H1 (cell line): ENCODE measurements around the gene CORO1C. TPM values are rescaled to one million over a fixed set of nuclear protein-coding genes. Genes with fewer than 3 reads are reported as not detected.
A peak's percentile ranks its signal among the peaks of the same experiment; 100 is the strongest.

Experiments used
- CTCF ChIA-PET: fragments of 300-600 bp; sonication (Branson Sonifier 250); formaldehyde crosslinking; loops from one replicate; lab custom pipeline; 2021; ENCODE audit not compliant: partially characterized antibody; lab: Charles Lee
- POLR2A ChIA-PET: fragments of 300-600 bp; sonication (Branson Sonifier 250); formaldehyde crosslinking; loops from one replicate; lab custom pipeline; 2021; ENCODE audit warnings: inconsistent platforms; ENCODE audit not compliant: partially characterized antibody; lab: Charles Lee
- DNase-seq, 2 experiments: peaks; one replicate each; pipeline versions ENCODE4 v3.0.0 to v3.0.0-alpha.2; 2010 to 2022; ENCODE audit warnings: low spot score in 2 of 2, low read depth in 1 of 2, mixed read lengths in 1 of 2
- FAIRE-seq: peaks from 2 replicates; lab custom pipeline; 2011; peaks lifted over from hg19 to GRCh38; lab: Jason Lieb, UNC
- H2AFZ ChIP-seq: 2 replicates; pipeline ENCODE4 v1.8.1; 2012; ENCODE audit warnings: low read length, inconsistent platforms
- H2AK5ac ChIP-seq: 2 replicates; pipeline ENCODE4 v1.6.1; 2013; ENCODE audit warnings: low read depth, low read length
- H2BK120ac ChIP-seq: replicated peaks from 2 replicates; pipeline ENCODE3; 2013; ENCODE audit warnings: low read depth, low read length, inconsistent platforms
- H2BK12ac ChIP-seq: 2 replicates; pipeline ENCODE4 v1.6.1; 2013; ENCODE audit warnings: low read depth, low read length
- H2BK15ac ChIP-seq: 2 replicates; pipeline ENCODE4 v1.6.1; 2013; ENCODE audit warnings: low read length
- H2BK20ac ChIP-seq: 2 replicates; pipeline ENCODE4 v1.6.1; 2013; ENCODE audit warnings: low read length
- H2BK5ac ChIP-seq: 2 replicates; pipeline ENCODE4 v1.6.1; 2013; ENCODE audit warnings: low read depth, low read length
- H3K14ac ChIP-seq: 2 replicates; pipeline ENCODE4 v1.6.1; 2013; ENCODE audit warnings: inconsistent platforms; ENCODE audit not compliant: insufficient read length
- H3K18ac ChIP-seq: 2 replicates; pipeline ENCODE4 v1.6.1; 2013; ENCODE audit warnings: low read length; ENCODE audit errors: extremely low read depth
- H3K23ac ChIP-seq: 2 replicates; pipeline ENCODE4 v1.6.1; 2013; ENCODE audit warnings: inconsistent platforms; ENCODE audit not compliant: insufficient read length
- H3K23me2 ChIP-seq: 2 replicates; pipeline ENCODE4 v1.6.1; 2013; ENCODE audit warnings: low read depth, low read length
- H3K27ac ChIP-seq: 2 replicates; pipeline ENCODE4 v1.6.1; 2011; ENCODE audit warnings: low read depth, low read length, inconsistent platforms
- H3K27me3 ChIP-seq, 4 experiments: replicated peaks in 1 of 4; 1 replicate in 1 of 4; 2 replicates in 3 of 4; pipeline versions ENCODE4 v1.6.1 to v1.8.1; 2011 to 2013; ENCODE audit warnings: low read length in 3 of 4, mild to moderate bottlenecking in 3 of 4, inconsistent platforms in 2 of 4, mixed read lengths in 2 of 4, moderate library complexity in 1 of 4; ENCODE audit not compliant: control insufficient read depth in 3 of 4, insufficient read depth in 3 of 4; ENCODE audit errors: extremely low read depth in 1 of 4
- H3K36me3 ChIP-seq, 4 experiments: 2 replicates each; pipeline versions ENCODE4 v1.6.1 to v1.8.1; 2011 to 2013; ENCODE audit warnings: mild to moderate bottlenecking in 4 of 4, low read length in 3 of 4, moderate library complexity in 2 of 4, control low read depth in 1 of 4, inconsistent platforms in 1 of 4; ENCODE audit not compliant: insufficient read depth in 4 of 4, control insufficient read depth in 2 of 4
- H3K4ac ChIP-seq: replicated peaks from 2 replicates; pipeline ENCODE3; 2013; ENCODE audit warnings: low read length, low read depth, mixed read lengths, inconsistent platforms; ENCODE audit not compliant: insufficient read length
- H3K4me1 ChIP-seq, 4 experiments: replicated peaks in 1 of 4; 1 replicate in 1 of 4; 2 replicates in 3 of 4; pipeline versions ENCODE4 v1.6.1 to v1.8.1; 2011 to 2013; ENCODE audit warnings: low read length in 3 of 4, inconsistent platforms in 2 of 4, mixed read lengths in 1 of 4; ENCODE audit not compliant: insufficient read depth in 4 of 4, control insufficient read depth in 3 of 4
- H3K4me2 ChIP-seq, 2 experiments: 2 replicates each; pipeline versions ENCODE4 v1.6.1 to v1.8.1; 2011 to 2013; ENCODE audit warnings: low read depth in 2 of 2, low read length in 2 of 2, control low read depth in 1 of 2, inconsistent platforms in 1 of 2, mild to moderate bottlenecking in 1 of 2; ENCODE audit not compliant: insufficient read depth in 1 of 2
- H3K4me3 ChIP-seq, 4 experiments: fragments of 200-600, 300-600 bp in 1 of 4; sonication (generic), shearing (Covaris generic), sonication (Bioruptor Twin) in 1 of 4; 2 replicates each; pipeline versions ENCODE4 v1.5.1 to v1.8.1; 2011 to 2016; ENCODE audit warnings: low read length in 4 of 4, low read depth in 3 of 4, control low read depth in 2 of 4, inconsistent platforms in 2 of 4, mild to moderate bottlenecking in 2 of 4, mixed read lengths in 1 of 4, moderate library complexity in 1 of 4; ENCODE audit not compliant: insufficient read depth in 2 of 4; ENCODE audit errors: extremely low read depth in 1 of 4
- H3K56ac ChIP-seq: replicated peaks from 2 replicates; pipeline ENCODE3; 2013; ENCODE audit warnings: low read depth, mild to moderate bottlenecking, mixed read lengths, low read length, inconsistent platforms; ENCODE audit not compliant: insufficient read length
- H3K79me1 ChIP-seq: 2 replicates; pipeline ENCODE4 v1.6.1; 2013; ENCODE audit warnings: low read depth, low read length, control low read depth
- H3K79me2 ChIP-seq, 2 experiments: 2 replicates each; pipeline versions ENCODE4 v1.6.1 to v1.8.1; 2012 to 2013; ENCODE audit warnings: low read length in 2 of 2, mild to moderate bottlenecking in 2 of 2, inconsistent platforms in 1 of 2; ENCODE audit not compliant: insufficient read depth in 2 of 2, control insufficient read depth in 1 of 2
- H3K9ac ChIP-seq, 4 experiments: replicated peaks in 1 of 4; 1 replicate in 1 of 4; 2 replicates in 3 of 4; pipeline versions ENCODE4 v1.6.1 to v1.8.1; 2011 to 2013; ENCODE audit warnings: low read depth in 3 of 4, low read length in 3 of 4, control low read depth in 2 of 4, mild to moderate bottlenecking in 2 of 4, moderate library complexity in 2 of 4, inconsistent platforms in 1 of 4; ENCODE audit errors: extremely low read depth in 1 of 4
- H3K9me3 ChIP-seq, 2 experiments: 2 replicates each; pipeline versions ENCODE4 v1.6.1 to v1.8.1; 2012 to 2013; ENCODE audit warnings: mild to moderate bottlenecking in 2 of 2, moderate library complexity in 2 of 2, control low read depth in 1 of 2, inconsistent platforms in 1 of 2, low read depth in 1 of 2, low read length in 1 of 2, mixed read lengths in 1 of 2; ENCODE audit not compliant: insufficient read depth in 2 of 2
- H4K20me1 ChIP-seq, 2 experiments: replicated peaks in 1 of 2; 2 replicates each; pipeline versions ENCODE3 to v1.8.1; 2011 to 2013; ENCODE audit warnings: inconsistent platforms in 2 of 2, low read length in 2 of 2, mild to moderate bottlenecking in 1 of 2; ENCODE audit not compliant: insufficient read depth in 2 of 2, control insufficient read depth in 1 of 2
- H4K5ac ChIP-seq: 2 replicates; pipeline ENCODE4 v1.6.1; 2013; ENCODE audit warnings: low read length, low read depth, mixed read lengths, inconsistent platforms; ENCODE audit not compliant: insufficient read length
- H4K8ac ChIP-seq: 2 replicates; pipeline ENCODE4 v1.8.0; 2013; ENCODE audit warnings: mild to moderate bottlenecking, moderate library complexity, low read length, inconsistent platforms; ENCODE audit not compliant: insufficient read depth; ENCODE audit errors: extremely low read depth
- H4K91ac ChIP-seq: replicated peaks from 2 replicates; pipeline ENCODE3; 2013; ENCODE audit warnings: low read length, mixed read lengths, inconsistent platforms; ENCODE audit not compliant: insufficient read length
- SP1 ChIP-seq: IDR thresholded peaks from 2 replicates; pipeline ENCODE4 v1.6.1; 2011; ENCODE audit warnings: low read depth, low read length
- SUZ12 ChIP-seq: fragments of 200-600 bp; sonication (generic); IDR thresholded peaks from 2 replicates; pipeline ENCODE4 v1.6.1; 2012; ENCODE audit warnings: mild to moderate bottlenecking, inconsistent platforms, low read length, moderate library complexity, mixed read lengths
- WGBS, 2 experiments: shearing (Covaris generic) in 1 of 2; methylation state at CpG; one replicate each; pipeline versions ENCODE4 v1.1.6 to v1.1.7; 2013 to 2015; ENCODE audit warnings: low lambda C conversion rate in 2 of 2, mixed read lengths in 2 of 2, inconsistent platforms in 1 of 2, low coverage in 1 of 2, missing lambda C conversion rate in 1 of 2; ENCODE audit not compliant: insufficient replicate concordance in 2 of 2, insufficient coverage in 1 of 2, insufficient read length in 1 of 2; ENCODE audit errors: extremely low coverage in 1 of 2, missing lambda C conversion rate in 1 of 2; 5-methylcytosine and 5-hydroxymethylcytosine counted together
- polyA plus RNA-seq, 7 experiments: library from polyadenylated mRNA; depleted of rRNA in 3 of 7; stranded (reverse) in 5 of 7; unstranded in 2 of 7; fragments of >200 nt in 5 of 7; fragments of 200-250 nt in 2 of 7; gene quantifications; 1 replicate in 5 of 7; 2 replicates in 1 of 7; 4 replicates in 1 of 7; pipeline versions ENCODE4 v1.2.1 to v1.2.3, GENCODE V29; 2011 to 2013; ENCODE audit warnings: missing spikeins in 2 of 7, mixed read lengths in 2 of 7
- total RNA-seq: library from RNA; stranded (reverse); fragmentation: NEBNext Ultra II Directional; extraction: Animal tissue kit (Norgen Biotek cat#: 25700); gene quantifications from 2 replicates; pipeline ENCODE4 v1.2.1, GENCODE V29; 2021

The CORO1C gene
- total and polyA plus RNA-seq, 2 of the 8 experiments (the other 6 are each of a cell fraction or from before 2014, with no cell fraction given) = 72.7 to 120 TPM

DNA sequence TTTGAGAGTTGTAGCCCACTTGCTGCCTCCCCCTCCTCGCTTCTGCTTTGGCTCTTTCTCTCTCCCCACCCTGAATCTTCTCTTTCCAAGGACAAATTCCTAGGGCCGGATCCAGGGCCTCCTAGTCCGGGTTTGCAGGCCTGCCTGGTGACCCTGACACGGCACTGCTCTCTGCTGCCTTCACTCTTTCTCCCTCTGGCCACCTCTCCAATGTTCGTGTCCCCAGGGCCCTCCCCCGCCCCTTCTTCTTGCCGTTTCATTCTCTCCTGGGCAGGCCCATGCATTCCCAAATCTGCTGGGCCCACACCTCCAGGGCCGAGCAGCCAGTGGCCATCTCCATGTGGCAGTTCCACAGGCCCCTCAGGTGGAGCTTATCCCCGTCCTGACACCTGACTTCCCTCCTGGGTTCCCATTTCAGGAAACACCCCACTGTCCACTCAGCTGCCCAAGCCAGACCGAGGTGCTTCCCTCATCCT, 34.0 kb upstream of the CORO1C start:
- no peak for TF ChIP-seq SUZ12
- 0 out of 2 replicates have a peak, but pooled peaks have one; percentile 42 for TF ChIP-seq SP1
- Histone ChIP-seq H2AFZ (no peak overlapping the region), H3K4ac (no peak overlapping the region), H3K23me2 (peaks cover 4% of the 10 kb centered on the region; the same call in 1 of the 2 replicates), H3K79me2 (no peaks in the 10 kb centered on the region), H2BK120ac (no peak overlapping the region), H3K4me1 (peaks cover 0 to 7% (median 2%) of the 10 kb centered on the region in 4 experiments; a peak in 3 of 7 replicates), H3K4me2 (no peak overlapping the region), H3K4me3 (no peak overlapping the region), H2BK15ac (no peak overlapping the region), H3K14ac (no peak overlapping the region), H3K18ac (no peak overlapping the region), H2BK12ac (no peak overlapping the region), H3K79me1 (no peaks in the 10 kb centered on the region), H4K8ac (no peak overlapping the region), H3K9ac (no peak overlapping the region), H4K5ac (no peak overlapping the region), H2BK20ac (no peak overlapping the region), H3K56ac (no peak overlapping the region), H3K9me3 (no peaks in the 10 kb centered on the region), H3K27me3 (no peaks in the 10 kb centered on the region), H3K23ac (no peak overlapping the region), H4K20me1 (no peaks in the 10 kb centered on the region), H3K36me3 (no peaks in the 10 kb centered on the region), H2BK5ac (no peak overlapping the region), H4K91ac (no peak overlapping the region), H3K27ac (no peak overlapping the region), H2AK5ac (no peak overlapping the region)
- WGBS, 2 experiments = 78% methylated on average over 10 of the region's 10 CpGs; no CpG with 5 or more reads in 1 of the 2 experiments
- DNase-seq = no peak
- POLR2A ChIA-PET = no interaction called here
- CTCF ChIA-PET = interaction anchor here (1.6 to 6.3 kb wide), 3 partner anchors 21 to 100 kb away, joined by 3 to 59 read pairs (median 4); no protein-coding TSS in a partner anchor
- no peak for FAIRE-seq
